DMS53 treated with DMSO at 0.1 percent for 48 hours (cell line): ENCODE data around the gene ADGRG6.
"Not testable (repeated sequence)": the region's sequence is repeated elsewhere in the genome, so short reads cannot be mapped to it uniquely, and the experiment has no call there.

Experiments
- DNase-seq: peaks from one replicate; lab custom pipeline; 2025; ENCODE audit not compliant: unreplicated experiment; lab: John Stamatoyannopoulos, UW

ADGRG6 gene

GRCh38 chr6:142301651-142302391, at the start of gene ADGRG6:
TSS of gene ADGRG6 (plus strand) at chr6:142302007. CDS start at chr6:142302330, 323 bp downstream.
- DNase-seq, result peak; percentile 51

DNA sequence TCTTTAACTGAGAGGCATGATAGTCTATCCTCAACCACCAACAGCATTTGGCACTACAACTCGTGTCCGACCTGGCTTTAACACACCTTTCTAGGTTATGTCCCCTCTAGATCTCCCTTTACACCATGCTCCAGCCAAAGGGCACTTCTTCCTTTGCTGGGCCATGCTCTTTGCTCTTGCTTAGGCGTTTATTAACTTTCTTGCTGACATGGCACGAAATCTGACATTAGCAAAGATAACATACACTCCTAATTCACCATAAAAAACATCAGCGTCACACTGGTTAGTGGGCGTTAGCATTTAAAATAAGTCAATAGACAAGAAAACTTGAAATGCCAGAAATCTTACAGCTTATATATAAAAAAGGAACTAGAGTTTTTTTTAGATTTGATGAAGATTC, 47.3 kb upstream of the ADGRG6 start:
- no peak for DNase-seq

DNA sequence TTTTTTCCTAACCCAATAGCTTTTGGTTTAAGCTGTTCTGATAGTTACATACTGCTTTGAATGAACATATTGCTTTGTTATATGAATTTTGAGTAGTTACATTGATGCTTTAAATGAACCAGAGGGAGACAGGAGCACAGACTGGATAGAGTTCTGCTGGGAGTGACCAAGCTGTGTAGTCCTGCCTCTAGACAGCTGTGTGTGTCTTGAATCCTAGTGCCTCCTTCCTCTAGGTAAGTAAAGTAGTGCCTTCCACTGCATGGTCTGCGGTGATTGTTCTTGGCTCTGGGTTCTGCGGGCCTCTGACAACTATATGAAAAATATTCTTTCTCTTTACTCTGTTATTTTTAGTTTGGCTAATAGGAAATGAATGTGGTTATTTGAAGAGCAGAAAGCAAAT, 46.0 kb upstream of the ADGRG6 start:
- DNase-seq, result no peak

- no peak for DNase-seq
Measured at GRCh38 chr6:142258305-142258704, 43.5 kb upstream of the ADGRG6 start.

- no peak for DNase-seq
Measured at GRCh38 chr6:142258757-142259156, 43.0 kb upstream of the ADGRG6 start.

DNA sequence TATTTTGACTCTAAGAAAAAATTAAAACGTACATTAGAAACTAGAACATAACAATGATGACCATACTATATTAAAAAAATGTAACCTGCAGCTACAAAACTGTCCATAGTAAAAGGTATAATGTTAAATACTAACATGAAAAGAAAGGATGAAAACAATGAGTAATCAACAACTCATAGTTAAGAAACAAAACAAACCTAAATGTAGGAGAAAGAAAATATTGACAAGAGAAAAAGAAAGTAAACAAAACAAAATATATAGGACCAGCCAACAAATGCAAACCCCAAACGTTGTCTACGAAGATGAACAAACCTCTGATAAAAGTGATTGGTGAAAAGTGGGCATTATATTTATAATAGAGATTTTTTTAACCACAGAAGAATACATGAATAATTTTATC, 41.1 kb upstream of the ADGRG6 start:
- DNase-seq, result no peak

GRCh38 chr6:142262231-142262630, 39.6 kb upstream of the ADGRG6 start:
- no peak for DNase-seq

DNA sequence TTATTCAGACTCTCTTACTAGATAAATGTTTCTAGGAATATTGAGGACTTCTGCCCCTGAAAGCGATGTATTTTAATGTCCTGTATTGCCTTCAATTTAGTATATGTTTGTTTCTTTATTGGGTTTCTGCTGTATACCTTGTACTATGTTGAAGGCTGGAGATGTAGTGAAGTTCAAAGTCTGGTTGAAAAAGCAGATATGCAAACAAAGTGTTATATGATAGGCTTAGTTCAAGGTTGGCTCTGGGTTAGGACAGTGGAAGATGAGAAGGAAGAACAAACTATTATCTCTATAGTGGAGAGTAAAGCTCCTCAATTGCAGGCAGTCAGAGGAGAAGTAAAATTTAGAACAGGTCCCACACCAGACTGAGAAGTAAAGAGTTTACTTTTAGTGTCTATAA, 36.3 kb upstream of the ADGRG6 start:
- DNase-seq, result no peak

DNA sequence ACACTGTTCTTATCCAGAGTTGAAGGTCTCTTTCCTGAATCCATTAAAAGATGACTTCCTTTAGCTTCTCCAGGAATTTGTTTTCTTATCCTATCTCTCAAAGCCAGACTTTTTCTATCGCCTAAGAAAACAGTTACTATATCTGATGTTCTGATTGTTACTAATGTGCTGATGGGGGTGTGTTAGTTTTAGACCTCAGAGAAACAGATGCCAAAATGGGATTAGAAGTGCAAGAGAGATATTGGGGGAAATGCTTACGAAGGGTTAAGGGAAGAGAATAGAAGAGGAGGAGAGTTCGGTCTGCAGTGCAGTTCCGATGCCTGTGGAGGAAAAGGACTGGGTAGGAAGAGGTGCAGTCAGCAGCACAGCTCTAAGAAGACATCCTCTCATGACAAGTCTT, 35.7 kb upstream of the ADGRG6 start:
- DNase-seq, result no peak

- DNase-seq, result no peak
Measured at GRCh38 chr6:142271476-142271875, 30.3 kb upstream of the ADGRG6 start.

GRCh38 chr6:142274656-142275055, 27.2 kb upstream of the ADGRG6 start:
- DNase-seq, result no peak

GRCh38 chr6:142275236-142276006, 26.4 kb upstream of the ADGRG6 start:
- peak; percentile 29 for DNase-seq

DNA sequence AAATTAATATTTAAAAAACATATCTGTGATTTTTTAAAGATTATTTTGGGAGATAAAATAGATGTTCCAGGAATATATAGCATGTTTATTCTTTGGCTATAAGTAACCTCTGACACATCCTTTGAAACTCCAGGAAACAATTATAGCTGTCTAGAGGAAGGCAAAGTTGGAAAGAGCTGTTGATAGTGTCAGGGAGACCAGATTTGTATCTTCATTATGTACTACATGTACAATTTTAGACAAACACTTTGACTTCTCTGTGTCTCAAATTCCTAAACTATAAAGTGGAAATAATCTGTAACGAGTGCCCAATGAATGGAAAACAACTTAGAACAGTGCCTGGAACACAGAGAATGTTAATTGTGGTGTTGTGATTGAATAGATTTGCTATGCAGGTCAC, 25.6 kb upstream of the ADGRG6 start:
- DNase-seq, result no peak

DNA sequence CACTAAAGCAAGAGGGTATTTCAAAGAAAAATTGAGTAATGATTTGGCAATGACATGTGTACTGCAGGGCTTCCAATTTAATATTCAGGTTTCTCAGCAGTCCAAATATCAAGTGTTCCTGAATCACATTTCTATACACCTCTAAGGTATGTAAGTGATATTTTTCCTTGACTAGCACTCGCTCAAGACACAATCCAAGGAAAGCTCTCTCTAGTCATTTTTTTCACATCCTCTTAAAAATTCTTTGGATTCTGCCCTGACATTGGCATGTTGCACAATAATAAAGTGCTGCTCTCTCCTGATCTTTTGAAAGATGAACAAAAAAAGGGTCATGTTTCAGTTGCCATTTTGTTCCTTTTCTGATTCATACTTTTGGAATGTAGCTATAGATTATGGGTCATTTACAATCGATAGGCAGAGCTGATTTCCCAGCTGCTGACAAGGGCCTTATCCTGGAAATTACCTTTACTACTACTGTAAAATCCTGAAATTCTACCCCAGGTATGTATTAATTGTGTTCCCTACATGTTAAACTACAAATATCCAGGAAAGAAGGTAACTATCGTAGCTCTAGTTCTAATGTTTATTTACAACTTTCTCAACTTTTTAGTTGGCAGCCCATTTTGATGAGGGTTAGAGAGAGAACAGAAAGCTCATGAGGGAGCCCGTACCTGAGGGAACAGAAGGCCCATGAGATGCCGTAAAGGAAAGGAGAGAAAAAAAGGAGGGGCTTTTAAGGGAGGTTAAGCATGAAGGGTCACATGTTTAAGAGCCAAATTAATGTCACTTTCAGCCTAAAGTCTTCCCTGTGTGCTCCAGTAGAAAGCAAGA, 22.2 kb upstream of the ADGRG6 start:
- no peak for DNase-seq

DNA sequence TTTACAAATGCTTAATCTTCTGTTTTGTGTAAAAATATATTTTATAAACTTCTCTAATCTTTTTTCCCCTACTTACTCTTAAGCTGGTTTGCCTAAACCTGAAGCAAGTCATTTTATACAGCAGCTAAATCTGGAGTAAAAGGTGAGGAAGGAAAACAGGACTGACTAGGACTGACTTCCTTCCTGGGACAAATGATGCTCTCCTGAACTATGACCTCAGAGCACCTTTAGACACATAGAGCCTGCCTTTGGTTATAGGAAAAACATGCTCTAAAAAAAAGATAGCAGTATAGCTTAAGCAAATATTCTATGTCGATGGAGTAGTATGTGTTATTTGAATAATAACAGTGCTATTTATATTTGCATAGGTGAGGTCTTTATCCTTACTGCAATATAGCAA, 21.5 kb upstream of the ADGRG6 start:
- no peak for DNase-seq

- DNase-seq, result no peak
Measured at GRCh38 chr6:142280927-142281326, 20.9 kb upstream of the ADGRG6 start.

GRCh38 chr6:142283138-142283537, 18.7 kb upstream of the ADGRG6 start:
- DNase-seq, result not testable (repeated sequence)

DNA sequence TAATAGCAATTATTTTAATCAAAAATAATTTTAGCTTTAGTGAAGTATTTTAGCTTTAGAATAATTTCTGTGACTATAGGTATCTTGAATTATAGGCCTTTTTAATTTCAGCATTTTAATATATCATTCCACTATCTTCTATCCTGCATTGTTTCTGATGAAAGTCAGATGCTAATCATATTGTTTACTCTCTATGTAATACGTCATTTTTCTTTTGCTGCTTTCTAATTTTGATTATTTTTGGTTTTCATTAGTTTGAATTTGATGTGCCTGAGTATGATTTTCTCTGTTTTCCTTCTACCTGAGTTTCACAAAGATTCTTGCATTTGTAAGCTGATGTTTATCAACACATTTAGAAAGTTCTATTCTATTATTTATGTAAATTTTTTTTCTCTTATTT, 17.4 kb upstream of the ADGRG6 start:
- no peak for DNase-seq

DNA sequence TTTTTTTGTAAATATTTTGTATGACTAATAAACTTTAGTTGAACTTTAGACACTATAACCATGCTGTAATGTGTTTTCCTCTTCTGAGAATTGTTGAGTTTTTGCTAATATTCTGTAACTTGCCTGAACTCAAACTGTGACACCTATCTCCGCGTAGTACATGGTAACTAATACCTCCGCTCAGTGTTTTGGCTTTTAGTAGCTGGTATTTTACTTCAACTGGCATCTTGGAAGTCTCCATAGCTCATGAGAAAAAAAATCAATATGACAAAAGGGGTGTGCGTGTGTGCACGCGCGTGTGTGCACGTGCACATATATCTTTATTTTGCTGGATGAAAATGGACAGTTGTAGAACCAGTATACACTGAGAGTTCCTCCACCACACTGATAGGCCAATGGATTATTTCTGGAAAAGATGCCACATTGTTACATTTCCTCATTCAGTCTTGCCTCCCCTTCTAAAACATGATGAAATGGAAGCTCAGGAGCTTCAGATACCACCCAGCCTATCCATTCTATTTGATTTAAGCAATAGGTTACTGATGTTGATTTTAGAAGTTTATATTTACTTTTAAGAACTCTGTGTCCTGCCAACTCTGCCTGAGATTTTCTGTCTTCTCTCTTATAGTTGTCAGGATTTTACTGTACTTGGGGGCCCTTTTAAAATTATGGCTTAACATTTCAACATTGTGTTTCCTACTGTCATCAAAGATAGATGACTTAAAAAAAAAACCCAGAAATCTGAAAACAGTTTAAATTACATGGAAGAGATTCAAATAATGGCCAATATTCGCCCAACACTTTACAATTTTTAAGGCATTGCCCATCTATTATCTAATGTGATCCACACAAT, 16.3 kb upstream of the ADGRG6 start:
- DNase-seq, result no peak

DNA sequence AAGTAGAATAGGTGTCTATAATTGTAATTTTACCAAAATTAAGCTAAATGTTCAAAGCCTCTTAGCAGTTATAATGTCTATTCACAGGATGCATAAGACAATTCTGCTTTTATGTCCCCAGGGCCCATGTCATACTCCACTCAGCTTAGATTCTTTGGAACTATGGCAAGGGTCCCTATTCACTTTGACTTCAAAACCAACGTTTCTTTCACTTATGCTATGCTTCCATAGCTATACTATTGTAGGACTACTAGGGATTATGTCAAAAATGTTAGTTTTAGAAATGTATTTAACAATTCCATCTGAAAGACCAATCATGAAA, 15.8 kb upstream of the ADGRG6 start:
- DNase-seq, result no peak

GRCh38 chr6:142289687-142290086, 12.1 kb upstream of the ADGRG6 start:
- no peak for DNase-seq
